G401 (cell line): ENCODE measurements around the gene TM4SF4. TPM values are rescaled to one million over a fixed set of nuclear protein-coding genes. Genes with fewer than 3 reads are reported as not detected.

Experiments
- DNase-seq: peaks from one replicate; pipeline ENCODE4 v3.0.0-alpha.2; 2015; ENCODE audit warnings: low spot score
- in situ Hi-C: cut with HindIII; loops from 2 replicates; pipeline ENCODE4 v1.10.0; 2016; ENCODE audit warnings: low sequenced_read_pairs, mixed read lengths
- total RNA-seq: library from RNA; depleted of rRNA; stranded (reverse); fragments of >200 nt; shearing (Covaris generic); gene quantifications from 2 replicates; pipeline ENCODE4 v1.2.3, GENCODE V29; 2014

The TM4SF4 gene
- total RNA-seq, 1 experiment from 2014 or later: not detected

GRCh38 chr3:149453140-149453805 is 21.2 kb upstream of the TM4SF4 start:
- in situ Hi-C loops: no loop called here
- DNase-seq: no peak

GRCh38 chr3:149454746-149455145 is 19.8 kb upstream of the TM4SF4 start:
- no peak for DNase-seq
- in situ Hi-C loops: no loop called here

- in situ Hi-C loops: no loop called here
- DNase-seq: no peak
These were observed 19.1 kb upstream of the TM4SF4 start for GRCh38 chr3:149455366-149455765.

- DNase-seq: no peak
- in situ Hi-C loops: no loop called here
These were observed 18.5 kb upstream of the TM4SF4 start for GRCh38 chr3:149455989-149456388.

- no peak for DNase-seq
- in situ Hi-C loops: no loop called here
These were observed 14.9 kb upstream of the TM4SF4 start for GRCh38 chr3:149459491-149460059.

- DNase-seq: no peak
- in situ Hi-C loops: no loop called here
These were observed 14.4 kb upstream of the TM4SF4 start for GRCh38 chr3:149460117-149460516.

GRCh38 chr3:149462051-149462450 is 12.4 kb upstream of the TM4SF4 start:
- in situ Hi-C loops: no loop called here
- DNase-seq: no peak

GRCh38 chr3:149462581-149463011 is 11.9 kb upstream of the TM4SF4 start:
- DNase-seq: no peak
- in situ Hi-C loops: no loop called here

- DNase-seq: no peak
- in situ Hi-C loops: no loop called here
These were observed 10.6 kb upstream of the TM4SF4 start for GRCh38 chr3:149463921-149464320.

GRCh38 chr3:149464542-149465328 is 9.8 kb upstream of the TM4SF4 start:
- no peak for DNase-seq
- in situ Hi-C loops: no loop called here

GRCh38 chr3:149465351-149465883 is 9.1 kb upstream of the TM4SF4 start:
- DNase-seq: no peak
- in situ Hi-C loops: no loop called here

GRCh38 chr3:149466192-149466591 is 8.3 kb upstream of the TM4SF4 start:
- in situ Hi-C loops: no loop called here
- no peak for DNase-seq

- in situ Hi-C loops: no loop called here
These were observed 5.8 kb upstream of the TM4SF4 start for GRCh38 chr3:149468504-149469212.

GRCh38 chr3:149470381-149470780 is 4.1 kb upstream of the TM4SF4 start:
- no peak for DNase-seq
- in situ Hi-C loops: no loop called here

More at GRCh38 chr3:149468504-149469212, 5.8 kb upstream of the TM4SF4 start:
- no peak for DNase-seq

GRCh38 chr3:149472030-149472797 is 2.3 kb upstream of the TM4SF4 start:
- in situ Hi-C loops: no loop called here

GRCh38 chr3:149473357-149474249 is 894 bp upstream of the TM4SF4 start:
- in situ Hi-C loops: no loop called here

More at GRCh38 chr3:149472030-149472797, 2.3 kb upstream of the TM4SF4 start:
- DNase-seq: no peak

GRCh38 chr3:149475451-149476060 is 1.1 kb downstream of the TM4SF4 start:
- in situ Hi-C loops: no loop called here
- DNase-seq: no peak

More at GRCh38 chr3:149473357-149474249, 894 bp upstream of the TM4SF4 start:
- DNase-seq: no peak
